ENCODE measurements around the gene TMEM156. TPM values are rescaled to one million over a fixed set of nuclear protein-coding genes. Genes with fewer than 3 reads are reported as not detected.

The TMEM156 gene
- total RNA-seq, 1 donor from 2014 or later: 29.5 TPM

GRCh38 chr4:39030725-39031124, 1.5 kb downstream of the TMEM156 start:
- H3K27ac Mint-ChIP-seq: peak overlapping the region; percentile 93
- intact Hi-C loops (cut with micrococcal nuclease): loop anchor here (5.0 to 10.0 kb wide), 6 partner anchors 43 to 1274 kb away; partner anchors contain the start of genes RFC1, RHOH, TBC1D1 and TLR6

GRCh38 chr4:39029752-39030694, 2.2 kb downstream of the TMEM156 start:
- H3K27ac Mint-ChIP-seq: peak overlapping the region; percentile 93
- POLR2A ChIA-PET: interaction anchor here (0.6 to 14.9 kb wide), 14 partner anchors 9 to 1154 kb away, joined by 3 to 215 read pairs (median 3); no protein-coding TSS in a partner anchor
- H3K4me1 Mint-ChIP-seq: peaks cover 64% of the 10 kb centered on the region
- H3K27me3 Mint-ChIP-seq: no peaks in the 10 kb centered on the region
- peak; percentile 25 for ATAC-seq (ENCODE audit: low read depth)
- H3K36me3 Mint-ChIP-seq (ENCODE audit: low read depth): peaks cover 9% of the 10 kb centered on the region
- H3K9me3 Mint-ChIP-seq: no peaks in the 10 kb centered on the region
- intact Hi-C loops (cut with micrococcal nuclease): loop anchor here (5.0 to 10.0 kb wide), 7 partner anchors 43 to 1275 kb away; partner anchors contain the start of genes KLF3, RFC1, RHOH and TBC1D1
- peak overlapping the region; percentile 83 for H3K4me3 Mint-ChIP-seq
- no peak for DNase-seq
- CTCF ChIA-PET: interaction anchor here (0.6 to 2.1 kb wide), 3 partner anchors 14 to 82 kb away, joined by 3 to 14 read pairs (median 3); no protein-coding TSS in a partner anchor
- TF ChIP-seq CTCF (IDR thresholded peaks at IDR 0.05): no peak

More at GRCh38 chr4:39030725-39031124, 1.5 kb downstream of the TMEM156 start:
- H3K9me3 Mint-ChIP-seq: no peaks in the 10 kb centered on the region
- peaks cover 7% of the 10 kb centered on the region for H3K36me3 Mint-ChIP-seq (ENCODE audit: low read depth)
- no peak for TF ChIP-seq CTCF (IDR thresholded peaks at IDR 0.05)
- H3K27me3 Mint-ChIP-seq: no peaks in the 10 kb centered on the region
- H3K4me3 Mint-ChIP-seq: peak overlapping the region; percentile 83
- DNase-seq (no peak), ATAC-seq (ENCODE audit: low read depth) (no peak)
- CTCF ChIA-PET: interaction anchor here (1.0 kb wide), 1 partner anchor 21 kb away, joined by 3 read pairs; no protein-coding TSS in a partner anchor
- POLR2A ChIA-PET: interaction anchor here (0.6 to 14.9 kb wide), 11 partner anchors 8 to 1154 kb away, joined by 3 to 215 read pairs (median 3); no protein-coding TSS in a partner anchor
- H3K4me1 Mint-ChIP-seq: peaks cover 65% of the 10 kb centered on the region

GRCh38 chr4:39026096-39026495, 6.1 kb downstream of the TMEM156 start:
- Mint-ChIP-seq H3K4me3 (no peak overlapping the region), H3K4me1 (peaks cover 67% of the 10 kb centered on the region), H3K9me3 (peaks cover 4% of the 10 kb centered on the region), H3K27ac (peak overlapping the region; percentile 48), H3K36me3 (ENCODE audit: low read depth) (peaks cover 32% of the 10 kb centered on the region), H3K27me3 (no peaks in the 10 kb centered on the region)
- no peak for ATAC-seq (ENCODE audit: low read depth)
- intact Hi-C loops (cut with micrococcal nuclease): loop anchor here (2.0 to 5.0 kb wide), 2 partner anchors 17 to 364 kb away; partner anchors contain the start of gene KLF3
- no peak for DNase-seq
- POLR2A ChIA-PET: interaction anchor here (3.1 to 14.9 kb wide), 2 partner anchors 18 to 41 kb away, joined by 21 to 215 read pairs; no protein-coding TSS in a partner anchor
- CTCF ChIA-PET: interaction anchor here (1.1 kb wide), 1 partner anchor 18 kb away, joined by 3 read pairs; no protein-coding TSS in a partner anchor
- no peak for TF ChIP-seq CTCF (IDR thresholded peaks at IDR 0.05)

- Mint-ChIP-seq H3K36me3 (ENCODE audit: low read depth) (peaks cover 34% of the 10 kb centered on the region), H3K9me3 (peaks cover 4% of the 10 kb centered on the region), H3K4me3 (no peak overlapping the region), H3K27ac (peak overlapping the region; percentile 48), H3K27me3 (no peaks in the 10 kb centered on the region), H3K4me1 (peaks cover 70% of the 10 kb centered on the region)
- no peak for DNase-seq
- TF ChIP-seq CTCF (IDR thresholded peaks at IDR 0.05): no peak
- ChIA-PET POLR2A (interaction anchor here (14.9 kb wide), 1 partner anchor 19 kb away, joined by 215 read pairs; no protein-coding TSS in a partner anchor), CTCF (no interaction called here)
- intact Hi-C loops (cut with micrococcal nuclease): loop anchor here (2.0 to 5.0 kb wide), 2 partner anchors 17 to 363 kb away; partner anchors contain the start of gene KLF3
- ATAC-seq (ENCODE audit: low read depth): no peak
Measured at GRCh38 chr4:39025552-39026085, 6.6 kb downstream of the TMEM156 start.
